OCI-LY1 (cell line): ENCODE results near the gene SF3A1.
"Not testable (repeated sequence)": the region's sequence is repeated elsewhere in the genome, so short reads cannot be mapped to it uniquely, and the experiment has no call there.

Experiments used
- H2AFZ ChIP-seq: fragments of 200-600 bp; sonication (generic), shearing (Covaris generic); 2 replicates; pipeline ENCODE4 v1.6.0; 2014; ENCODE audit warnings: antibody characterized with exemption, mild to moderate bottlenecking, low read length
- H3F3A ChIP-seq: fragments of 200-600 bp; sonication (generic), shearing (Covaris generic); 2 replicates; pipeline ENCODE4 v1.6.0; 2014; ENCODE audit warnings: mild to moderate bottlenecking, antibody characterized with exemption, low read length, moderate library complexity; ENCODE audit not compliant: insufficient read depth
- H3K27ac ChIP-seq: fragments of 200-600 bp; sonication (generic); 2 replicates; pipeline ENCODE4 v1.5.1; 2014; ENCODE audit warnings: low read length, mixed run types, mild to moderate bottlenecking, low read depth; ENCODE audit not compliant: poor library complexity, severe bottlenecking
- H3K27me3 ChIP-seq: fragments of 200-600 bp; sonication (generic); 2 replicates; pipeline ENCODE4 v1.6.0; 2014; ENCODE audit warnings: antibody characterized with exemption, mild to moderate bottlenecking, low read length, moderate library complexity; ENCODE audit not compliant: insufficient read depth
- H3K36me3 ChIP-seq: fragments of 200-600 bp; sonication (generic); 2 replicates; pipeline ENCODE4 v1.6.1; 2014; ENCODE audit warnings: mild to moderate bottlenecking, antibody characterized with exemption, low read length, moderate library complexity, mixed read lengths; ENCODE audit not compliant: insufficient read depth
- H3K4me1 ChIP-seq: fragments of 200-600 bp; sonication (generic); 2 replicates; pipeline ENCODE4 v1.5.1; 2014; ENCODE audit warnings: mild to moderate bottlenecking, low read length, moderate library complexity; ENCODE audit not compliant: insufficient read depth, severe bottlenecking
- H3K4me2 ChIP-seq: fragments of 200-600 bp; sonication (generic), shearing (Covaris generic); 2 replicates; pipeline ENCODE4 v1.6.1; 2014; ENCODE audit warnings: low read length
- H3K4me3 ChIP-seq: fragments of 200-600 bp; sonication (generic); 2 replicates; pipeline ENCODE4 v1.5.1; 2014; ENCODE audit warnings: low read length, low read depth, mild to moderate bottlenecking, mixed read lengths; ENCODE audit not compliant: poor library complexity, severe bottlenecking
- H3K79me2 ChIP-seq: fragments of 200-600 bp; shearing (Covaris generic); 2 replicates; pipeline ENCODE4 v1.6.1; 2016; ENCODE audit warnings: mixed run types, low read length, mixed read lengths; ENCODE audit not compliant: insufficient read depth
- H3K9ac ChIP-seq: fragments of 200-600 bp; sonication (generic), shearing (Covaris generic); 2 replicates; pipeline ENCODE4 v1.6.1; 2014; ENCODE audit warnings: mild to moderate bottlenecking, low read length, mixed read lengths
- H3K9me2 ChIP-seq: fragments of 200-600 bp; sonication (generic), shearing (Covaris generic); 2 replicates; pipeline ENCODE4 v1.6.1; 2014; ENCODE audit warnings: low read depth, mild to moderate bottlenecking, low read length, mixed read lengths
- H3K9me3 ChIP-seq: fragments of 200-600 bp; shearing (Covaris generic); 2 replicates; pipeline ENCODE4 v1.6.1; 2014; ENCODE audit warnings: low read length, mixed read lengths
- H4K20me1 ChIP-seq: fragments of 200-600 bp; sonication (generic), shearing (Covaris generic); 2 replicates; pipeline ENCODE4 v1.6.0; 2016; ENCODE audit warnings: mild to moderate bottlenecking, low read length; ENCODE audit not compliant: insufficient read depth
- CTCF ChIP-seq: fragments of 200-600 bp; sonication (generic), shearing (Covaris generic); IDR thresholded peaks from 2 replicates; pipeline ENCODE4 v1.5.1; 2017; ENCODE audit warnings: mild to moderate bottlenecking, antibody characterized with exemption, low read length, moderate library complexity, mixed read lengths
- EZH2 ChIP-seq: fragments of 200-600 bp; sonication (generic), shearing (Covaris generic); IDR thresholded peaks from 2 replicates; pipeline ENCODE4 v1.8.0; 2017; ENCODE audit warnings: borderline replicate concordance, mixed run types, mild to moderate bottlenecking, antibody characterized with exemption, low read length, moderate library complexity, mixed read lengths

Gene SF3A1

DNA sequence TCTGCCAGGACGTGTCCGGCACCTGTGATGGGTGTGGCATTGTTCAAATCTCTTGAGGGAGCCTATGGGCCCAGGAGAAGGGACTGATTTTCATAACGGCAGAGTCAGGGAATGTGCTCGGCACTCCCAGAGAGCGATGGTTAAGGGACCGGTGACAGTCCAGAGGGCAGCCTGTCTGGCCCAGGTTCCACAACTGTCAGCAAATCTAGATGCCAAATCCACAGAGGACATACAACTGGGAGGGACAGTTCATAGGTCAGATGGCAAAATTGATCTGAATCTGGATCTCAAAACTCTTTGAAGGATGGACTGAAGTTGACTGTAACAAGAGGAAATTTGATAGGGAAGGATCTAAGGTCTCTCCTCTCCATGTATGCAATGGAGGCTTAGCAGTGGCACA lies 47.6 kb upstream of the SF3A1 start:
- Histone ChIP-seq H3K9ac (no peak overlapping the region), H3K79me2 (no peaks in the 10 kb centered on the region), H3K9me2 (no peaks in the 10 kb centered on the region), H3K36me3 (no peaks in the 10 kb centered on the region), H3K4me2 (no peak overlapping the region), H3K27ac (no peak overlapping the region), H3F3A (no peaks in the 10 kb centered on the region), H3K9me3 (no peaks in the 10 kb centered on the region), H4K20me1 (no peaks in the 10 kb centered on the region), H2AFZ (no peak overlapping the region), H3K4me3 (no peak overlapping the region), H3K27me3 (no peaks in the 10 kb centered on the region), H3K4me1 (no peaks in the 10 kb centered on the region)
- TF ChIP-seq EZH2 (no peak), CTCF (no peak)

DNA sequence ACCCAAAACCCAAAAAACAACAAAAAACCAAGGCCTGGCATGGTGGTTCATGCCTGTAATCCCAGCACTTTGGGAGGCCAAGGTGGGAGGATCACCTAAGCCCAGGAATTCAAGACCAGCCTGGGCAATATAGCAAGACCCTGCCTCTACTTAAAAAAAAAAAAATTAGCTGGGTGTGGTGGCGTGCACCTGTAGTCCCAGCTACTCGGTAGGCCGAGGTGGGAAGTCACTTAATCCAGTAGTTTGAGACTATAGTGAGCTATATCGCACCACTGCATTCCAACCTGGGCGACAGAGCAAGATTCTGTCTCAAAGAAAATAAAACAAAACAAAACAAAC lies 46.0 kb upstream of the SF3A1 start:
- not testable (repeated sequence) for H3K4me2 ChIP-seq, H3K79me2 ChIP-seq, H3K9ac ChIP-seq, H3K4me1 ChIP-seq, H3F3A ChIP-seq, H3K9me3 ChIP-seq, H3K4me3 ChIP-seq, H4K20me1 ChIP-seq, H2AFZ ChIP-seq, H3K9me2 ChIP-seq, H3K36me3 ChIP-seq, H3K27me3 ChIP-seq, H3K27ac ChIP-seq

GRCh38 chr22:30402028-30402765 lies 45.5 kb upstream of the SF3A1 start:
- H3K27ac ChIP-seq = no peak overlapping the region
- TF ChIP-seq CTCF (no peak), EZH2 (no peak)
- H3K4me3 ChIP-seq = no peak overlapping the region
- H3K9me3 ChIP-seq = no peaks in the 10 kb centered on the region
- no peak overlapping the region for H3K9ac ChIP-seq
- H3F3A ChIP-seq = no peaks in the 10 kb centered on the region
- no peak overlapping the region for H2AFZ ChIP-seq
- no peaks in the 10 kb centered on the region for H3K36me3 ChIP-seq
- H3K9me2 ChIP-seq = no peaks in the 10 kb centered on the region
- peaks cover 5% of the 10 kb centered on the region for H3K4me1 ChIP-seq
- no peak overlapping the region for H3K4me2 ChIP-seq
- no peaks in the 10 kb centered on the region for H3K79me2 ChIP-seq
- peaks cover 6% of the 10 kb centered on the region for H3K27me3 ChIP-seq
- no peaks in the 10 kb centered on the region for H4K20me1 ChIP-seq

- H3K79me2 ChIP-seq, H3K9me2 ChIP-seq, H2AFZ ChIP-seq, H3K9me3 ChIP-seq, H3F3A ChIP-seq, H4K20me1 ChIP-seq, H3K4me2 ChIP-seq, H3K4me3 ChIP-seq, H3K27ac ChIP-seq, H3K27me3 ChIP-seq, H3K9ac ChIP-seq, H3K36me3 ChIP-seq: not testable (repeated sequence)
- H3K4me1 ChIP-seq = peaks cover 11% of the 10 kb centered on the region
These were observed 44.3 kb upstream of the SF3A1 start for GRCh38 chr22:30401024-30401423.
